Breast epithelium (tissue), 3 donors: ENCODE data around the gene NAP1L5.

Experiments used
- POLR2A ChIP-seq: fragments of 450-650 bp; IDR thresholded peaks from one replicate; pipeline ENCODE4 v1.6.1; 2016; ENCODE audit warnings: antibody characterized with exemption, mild to moderate bottlenecking, moderate library complexity
- TF ChIP-seq, protein P1 (sequence below), 3 donors: fragments of 450-650 bp; IDR thresholded peaks; one replicate each; pipeline ENCODE4 v1.5.1; 2016 to 2017; ENCODE audit warnings: antibody characterized with exemption in 3 of 3, mild to moderate bottlenecking in 3 of 3, moderate library complexity in 3 of 3

DNA sequence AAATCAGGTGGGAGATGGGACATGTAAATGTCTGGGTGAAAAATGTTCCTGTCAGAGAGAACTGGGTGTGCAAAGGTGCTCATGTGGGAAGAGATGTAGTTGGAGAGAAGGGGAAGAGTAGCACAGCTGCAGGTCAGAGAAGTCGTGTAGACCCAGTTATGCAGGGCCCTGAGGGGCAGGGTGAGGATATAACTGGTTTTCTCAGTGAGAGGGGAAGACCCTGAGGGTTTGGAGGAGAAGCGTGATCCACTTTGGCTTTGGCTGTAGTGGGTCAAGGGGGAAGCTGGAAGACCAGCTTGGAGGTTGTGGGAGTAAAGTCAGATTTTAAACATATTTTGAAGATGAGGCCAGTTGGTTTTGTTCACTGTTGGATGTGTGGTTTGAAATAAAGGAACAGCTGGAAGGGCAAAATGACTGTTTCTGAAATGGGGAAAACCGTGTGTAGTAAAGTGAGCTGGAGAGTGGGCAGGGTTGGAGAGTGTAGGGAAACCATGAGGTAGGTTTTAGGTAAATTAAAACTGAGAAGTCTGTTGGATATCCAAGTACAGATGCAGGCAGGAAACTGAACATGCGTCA lies 44.2 kb downstream of the NAP1L5 start:
- no peak for TF ChIP-seq POLR2A
- TF ChIP-seq, protein P1, sequence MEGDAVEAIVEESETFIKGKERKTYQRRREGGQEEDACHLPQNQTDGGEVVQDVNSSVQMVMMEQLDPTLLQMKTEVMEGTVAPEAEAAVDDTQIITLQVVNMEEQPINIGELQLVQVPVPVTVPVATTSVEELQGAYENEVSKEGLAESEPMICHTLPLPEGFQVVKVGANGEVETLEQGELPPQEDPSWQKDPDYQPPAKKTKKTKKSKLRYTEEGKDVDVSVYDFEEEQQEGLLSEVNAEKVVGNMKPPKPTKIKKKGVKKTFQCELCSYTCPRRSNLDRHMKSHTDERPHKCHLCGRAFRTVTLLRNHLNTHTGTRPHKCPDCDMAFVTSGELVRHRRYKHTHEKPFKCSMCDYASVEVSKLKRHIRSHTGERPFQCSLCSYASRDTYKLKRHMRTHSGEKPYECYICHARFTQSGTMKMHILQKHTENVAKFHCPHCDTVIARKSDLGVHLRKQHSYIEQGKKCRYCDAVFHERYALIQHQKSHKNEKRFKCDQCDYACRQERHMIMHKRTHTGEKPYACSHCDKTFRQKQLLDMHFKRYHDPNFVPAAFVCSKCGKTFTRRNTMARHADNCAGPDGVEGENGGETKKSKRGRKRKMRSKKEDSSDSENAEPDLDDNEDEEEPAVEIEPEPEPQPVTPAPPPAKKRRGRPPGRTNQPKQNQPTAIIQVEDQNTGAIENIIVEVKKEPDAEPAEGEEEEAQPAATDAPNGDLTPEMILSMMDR (IDR thresholded peaks at IDR 0.05), result no peak
